Neutrophil (primary cell): ENCODE data around the gene CDK6.

Experiments
- H3K27ac ChIP-seq: fragments of 200-600 bp; sonication (generic); 2 replicates; pipeline ENCODE4 v1.5.1; 2016; ENCODE audit warnings: mild to moderate bottlenecking, moderate library complexity
- H3K27me3 ChIP-seq: fragments of 200-600 bp; sonication (generic); 2 replicates; pipeline ENCODE4 v1.6.0; 2016; ENCODE audit warnings: mild to moderate bottlenecking
- H3K36me3 ChIP-seq: fragments of 200-600 bp; sonication (generic); 2 replicates; pipeline ENCODE4 v1.5.1; 2017
- H3K4me1 ChIP-seq, 2 experiments: fragments of 200-600 bp in 1 of 2; sonication (generic) in 1 of 2; 1 replicate in 1 of 2; 2 replicates in 1 of 2; pipeline versions ENCODE4 v1.5.1 to v1.6.1; 2013 to 2016; ENCODE audit warnings: low read depth in 1 of 2, low read length in 1 of 2, mild to moderate bottlenecking in 1 of 2, moderate library complexity in 1 of 2; ENCODE audit not compliant: control insufficient read depth in 1 of 2, insufficient read depth in 1 of 2
- H3K4me3 ChIP-seq, 2 experiments: fragments of 200-600 bp in 1 of 2; sonication (generic) in 1 of 2; 1 replicate in 1 of 2; 2 replicates in 1 of 2; pipeline ENCODE4 v1.5.1; 2013 to 2016; ENCODE audit warnings: low read depth in 1 of 2, low read length in 1 of 2, mild to moderate bottlenecking in 1 of 2, moderate library complexity in 1 of 2
- H3K9me3 ChIP-seq: fragments of 200-600 bp; sonication (generic); 2 replicates; pipeline ENCODE4 v1.5.1; 2016
- TF ChIP-seq, protein P1 (sequence below): fragments of 200-600 bp; sonication (generic); IDR thresholded peaks from 2 replicates; pipeline ENCODE4 v1.5.1; 2016; ENCODE audit warnings: antibody characterized with exemption

The CDK6 gene

DNA sequence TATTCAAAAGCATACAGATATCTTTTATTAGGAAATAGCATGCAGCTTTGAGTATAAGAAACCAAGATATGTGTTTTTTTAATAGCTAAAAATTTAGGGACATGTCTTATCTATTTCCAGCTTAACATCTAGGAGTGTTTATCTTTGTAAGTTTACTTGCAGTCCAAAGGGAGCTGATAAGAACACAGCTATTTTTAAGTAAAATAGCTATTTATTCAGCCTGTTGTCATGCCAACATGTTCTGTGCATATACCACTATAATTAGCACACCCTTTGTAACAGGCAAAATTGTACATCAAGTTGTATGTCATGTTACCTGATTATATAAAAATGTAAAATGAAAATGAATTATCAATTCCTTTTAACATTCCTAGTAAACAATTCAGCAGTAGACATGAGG lies 275.8 kb downstream of the CDK6 start:
- Histone ChIP-seq H3K27me3 (no peaks in the 10 kb centered on the region), H3K4me1 (no peaks in the 10 kb centered on the region), H3K4me3 (no peak overlapping the region), H3K36me3 (peaks cover 45% of the 10 kb centered on the region), H3K9me3 (no peaks in the 10 kb centered on the region), H3K27ac (no peak overlapping the region)
- TF ChIP-seq, protein P1, sequence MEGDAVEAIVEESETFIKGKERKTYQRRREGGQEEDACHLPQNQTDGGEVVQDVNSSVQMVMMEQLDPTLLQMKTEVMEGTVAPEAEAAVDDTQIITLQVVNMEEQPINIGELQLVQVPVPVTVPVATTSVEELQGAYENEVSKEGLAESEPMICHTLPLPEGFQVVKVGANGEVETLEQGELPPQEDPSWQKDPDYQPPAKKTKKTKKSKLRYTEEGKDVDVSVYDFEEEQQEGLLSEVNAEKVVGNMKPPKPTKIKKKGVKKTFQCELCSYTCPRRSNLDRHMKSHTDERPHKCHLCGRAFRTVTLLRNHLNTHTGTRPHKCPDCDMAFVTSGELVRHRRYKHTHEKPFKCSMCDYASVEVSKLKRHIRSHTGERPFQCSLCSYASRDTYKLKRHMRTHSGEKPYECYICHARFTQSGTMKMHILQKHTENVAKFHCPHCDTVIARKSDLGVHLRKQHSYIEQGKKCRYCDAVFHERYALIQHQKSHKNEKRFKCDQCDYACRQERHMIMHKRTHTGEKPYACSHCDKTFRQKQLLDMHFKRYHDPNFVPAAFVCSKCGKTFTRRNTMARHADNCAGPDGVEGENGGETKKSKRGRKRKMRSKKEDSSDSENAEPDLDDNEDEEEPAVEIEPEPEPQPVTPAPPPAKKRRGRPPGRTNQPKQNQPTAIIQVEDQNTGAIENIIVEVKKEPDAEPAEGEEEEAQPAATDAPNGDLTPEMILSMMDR, result no peak

DNA sequence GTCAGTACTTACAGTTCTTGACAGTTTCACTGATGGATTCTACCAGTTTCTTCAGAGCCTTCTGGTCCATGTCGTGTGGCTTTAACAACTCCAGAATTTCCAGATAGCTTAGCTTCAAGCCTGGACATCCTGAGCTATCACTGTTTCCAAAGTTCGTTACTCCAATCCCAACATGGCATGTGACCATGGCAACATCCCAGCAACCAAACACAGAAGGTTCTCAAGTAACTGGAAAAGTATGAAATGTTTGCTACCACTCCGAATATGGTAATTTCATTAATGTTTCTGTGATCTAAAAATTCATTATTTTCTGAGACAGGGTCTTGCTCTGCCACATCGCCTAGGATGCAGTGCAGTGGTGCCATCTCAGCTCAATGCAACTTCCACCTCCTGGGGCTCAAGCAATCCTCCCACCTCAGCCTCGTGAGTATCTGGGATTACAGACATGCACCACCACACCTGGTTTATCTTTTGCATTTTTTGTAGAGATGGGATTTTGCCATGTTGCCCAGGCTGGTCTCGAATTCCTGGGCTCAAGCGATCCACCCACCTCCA lies 278.5 kb downstream of the CDK6 start:
- H3K4me1 ChIP-seq, result no peaks in the 10 kb centered on the region
- H3K9me3 ChIP-seq, result no peaks in the 10 kb centered on the region
- peaks cover 28% of the 10 kb centered on the region for H3K36me3 ChIP-seq
- H3K4me3 ChIP-seq, result no peak overlapping the region
- TF ChIP-seq, protein P1, result no peak
- H3K27ac ChIP-seq, result no peak overlapping the region
- no peaks in the 10 kb centered on the region for H3K27me3 ChIP-seq

DNA sequence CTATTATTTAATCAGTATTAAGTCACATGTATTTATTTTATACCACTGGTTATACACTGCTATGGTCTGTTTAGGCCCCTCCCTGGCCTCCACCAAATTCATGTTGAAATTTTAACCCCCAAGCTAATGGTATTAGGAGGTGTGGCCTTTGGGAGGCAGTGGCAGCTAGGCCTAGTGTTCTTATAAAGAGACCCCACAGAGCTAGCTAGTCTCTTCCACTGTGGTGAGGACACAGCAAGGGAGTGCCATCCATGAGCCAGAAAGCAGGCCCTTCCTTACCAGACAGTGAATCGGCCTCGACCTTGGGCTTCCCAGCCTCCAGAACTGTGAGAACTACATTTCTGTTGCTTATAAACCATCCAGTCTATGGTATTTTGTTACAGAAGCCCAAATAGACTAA lies 279.1 kb downstream of the CDK6 start:
- no peak overlapping the region for H3K4me3 ChIP-seq
- no peaks in the 10 kb centered on the region for H3K27me3 ChIP-seq
- TF ChIP-seq, protein P1, result no peak
- peaks cover 25% of the 10 kb centered on the region for H3K36me3 ChIP-seq
- H3K27ac ChIP-seq, result no peak overlapping the region
- no peaks in the 10 kb centered on the region for H3K9me3 ChIP-seq
- no peaks in the 10 kb centered on the region for H3K4me1 ChIP-seq
